Sigmoid colon (tissue), 4 donors: Measurements from ENCODE around the gene SUV39H2.

Experiments
- POLR2A ChIP-seq, 2 donors: fragments of 450-650 bp; IDR thresholded peaks; one replicate each; pipeline ENCODE4 v1.6.1; 2016; ENCODE audit warnings: antibody characterized with exemption in 2 of 2, mild to moderate bottlenecking in 2 of 2, moderate library complexity in 2 of 2
- POLR2AphosphoS5 ChIP-seq, 4 donors: sonication (generic); formaldehyde crosslinking; IDR thresholded peaks; one replicate each; pipeline ENCODE4 v1.6.1; 2017; ENCODE audit warnings: antibody characterized with exemption in 4 of 4

DNA sequence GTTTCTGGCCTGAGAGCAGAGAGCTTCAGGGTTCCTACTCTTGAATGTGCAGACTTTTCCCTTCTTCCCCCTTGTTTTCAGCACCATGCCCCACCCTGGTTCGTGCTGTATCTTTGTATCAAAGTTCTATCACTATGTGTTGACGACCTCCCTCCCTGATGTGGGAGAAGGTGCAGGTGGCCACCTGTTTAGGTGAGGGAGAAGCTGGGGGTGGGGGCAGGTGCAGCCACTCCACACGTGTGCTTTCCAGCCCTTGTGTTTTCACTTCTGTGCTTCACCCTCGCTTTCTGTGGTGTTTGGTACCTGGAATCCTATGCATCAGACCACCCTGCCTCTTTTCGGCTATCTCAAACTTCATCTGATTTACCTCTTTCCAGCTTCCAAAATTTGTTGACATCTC is 19.6 kb upstream of the SUV39H2 start:
- TF ChIP-seq POLR2AphosphoS5 (IDR thresholded peaks at IDR 0.05) (no peak), POLR2A (IDR thresholded peaks at IDR 0.05) (no peak)
